GM15510 (cell line): Measurements from ENCODE around the gene MICOS13.

Experiments used
- POLR2A ChIP-seq: IDR thresholded peaks from 3 replicates; pipeline ENCODE4 v1.6.1; 2011; ENCODE audit warnings: borderline replicate concordance; ENCODE audit not compliant: insufficient read length; ENCODE audit errors: extremely low read depth

Gene MICOS13

DNA sequence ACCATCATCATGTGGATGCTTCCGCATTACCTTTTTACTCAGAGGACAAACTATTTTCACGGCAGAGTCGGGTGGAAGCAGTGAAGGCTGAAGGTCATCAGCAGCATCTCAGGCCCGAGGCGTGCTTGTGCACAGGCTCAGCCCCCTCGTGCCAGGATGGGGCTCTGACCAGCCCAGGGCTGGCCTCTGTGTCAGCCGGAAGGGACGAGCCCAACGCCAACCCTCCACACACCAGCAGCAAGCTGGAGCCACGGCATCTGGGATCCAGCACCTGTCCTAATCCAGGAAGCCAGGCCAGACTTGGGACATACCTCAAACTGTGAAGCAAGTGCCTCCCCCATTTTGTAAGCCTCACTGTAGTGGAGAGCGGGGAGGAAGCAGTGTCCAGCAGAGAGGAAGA lies 11.1 kb downstream of the MICOS13 start:
- no peak for TF ChIP-seq POLR2A

- TF ChIP-seq POLR2A = no peak
Measured at GRCh38 chr19:5667751-5668271, 12.5 kb downstream of the MICOS13 start.

DNA sequence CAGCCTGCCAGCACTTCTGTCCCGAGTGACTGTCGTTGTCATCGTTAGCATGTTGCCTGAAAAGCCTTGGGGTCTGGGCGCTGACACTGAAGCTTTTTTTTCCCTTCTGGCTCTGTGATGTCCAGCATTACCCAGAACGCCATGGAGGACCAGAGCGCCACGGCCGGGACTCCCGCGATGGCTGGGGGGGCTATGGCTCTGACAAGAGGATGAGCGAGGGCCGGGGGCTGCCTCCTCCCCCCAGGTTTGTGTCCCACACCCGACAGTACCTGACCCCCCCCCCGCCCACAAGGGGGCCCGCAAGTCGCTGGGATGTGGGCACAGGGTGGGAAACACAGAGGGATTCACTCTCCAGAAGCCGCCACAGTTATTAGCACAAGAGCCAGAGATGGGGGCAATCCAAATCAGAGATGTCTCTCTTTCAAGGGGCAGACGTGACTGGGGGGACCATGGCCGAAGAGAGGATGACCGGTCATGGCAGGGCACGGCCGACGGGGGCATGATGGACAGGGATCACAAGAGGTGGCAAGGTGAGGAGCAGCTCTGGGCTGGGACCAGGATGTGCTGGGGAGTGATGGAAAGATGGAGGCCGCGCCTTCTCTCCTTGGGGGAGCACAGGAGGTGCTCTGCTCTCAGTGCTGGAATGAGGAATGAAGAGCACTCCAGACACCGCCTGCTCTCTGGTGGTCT lies 13.2 kb downstream of the MICOS13 start:
- no peak for TF ChIP-seq POLR2A

DNA sequence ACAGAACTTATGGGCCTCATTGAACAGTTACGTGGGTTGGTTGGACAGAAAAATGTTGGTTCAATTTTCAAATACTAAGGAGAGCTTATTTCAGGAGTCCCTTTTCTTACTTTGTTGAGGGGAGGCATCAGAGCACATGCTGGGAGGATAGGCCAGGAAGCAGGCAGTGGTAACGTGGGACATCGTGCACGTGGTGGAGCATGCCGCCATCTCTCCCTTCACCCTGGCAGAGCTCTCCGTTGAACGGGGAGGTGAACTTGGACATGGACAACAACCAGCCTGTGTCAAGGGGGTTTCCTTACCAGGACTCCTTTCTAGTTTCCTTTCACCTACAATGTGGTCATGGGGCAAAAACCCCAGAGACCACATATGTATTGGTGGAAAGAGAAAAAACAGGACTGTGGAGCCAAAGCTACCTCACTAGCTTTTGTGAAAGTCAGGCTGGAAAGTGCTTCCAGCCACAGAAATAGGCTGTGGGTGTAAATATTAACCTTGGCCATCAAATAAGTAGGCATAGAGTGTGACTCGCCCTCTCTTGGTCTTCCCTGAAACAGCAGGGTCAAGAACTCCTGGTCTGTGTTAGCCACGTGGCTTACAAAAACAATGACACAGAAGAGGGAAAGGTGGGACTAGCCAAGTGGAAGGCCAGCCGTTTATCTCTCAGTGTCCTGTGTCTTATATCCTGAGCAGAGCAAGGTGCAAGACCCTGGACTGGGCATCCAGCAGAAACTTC lies 14.4 kb downstream of the MICOS13 start:
- no peak for TF ChIP-seq POLR2A

- no peak for TF ChIP-seq POLR2A
Measured at GRCh38 chr19:5664515-5664914, 15.8 kb downstream of the MICOS13 start.

GRCh38 chr19:5663904-5664303 lies 16.4 kb downstream of the MICOS13 start:
- no peak for TF ChIP-seq POLR2A

DNA sequence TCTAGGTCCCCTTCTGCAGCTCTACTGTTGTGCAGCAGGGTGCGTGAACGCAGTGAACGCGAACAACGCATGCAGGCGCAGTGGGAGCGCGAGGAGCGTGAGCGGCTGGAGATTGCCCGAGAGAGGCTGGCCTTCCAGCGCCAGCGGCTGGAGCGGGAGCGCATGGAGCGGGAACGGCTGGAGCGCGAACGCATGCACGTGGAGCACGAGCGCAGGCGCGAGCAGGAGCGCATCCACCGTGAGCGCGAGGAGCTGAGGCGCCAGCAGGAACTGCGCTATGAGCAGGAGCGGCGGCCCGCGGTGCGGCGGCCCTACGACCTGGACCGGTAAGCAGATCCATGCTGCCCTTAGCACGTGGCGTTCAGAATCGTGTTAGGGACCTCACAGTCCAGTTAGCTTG lies 18.8 kb downstream of the MICOS13 start:
- no peak for TF ChIP-seq POLR2A

GRCh38 chr19:5655412-5655811 lies 24.9 kb downstream of the MICOS13 start:
- TF ChIP-seq POLR2A = no peak

GRCh38 chr19:5654931-5655330 lies 25.4 kb downstream of the MICOS13 start:
- no peak for TF ChIP-seq POLR2A

DNA sequence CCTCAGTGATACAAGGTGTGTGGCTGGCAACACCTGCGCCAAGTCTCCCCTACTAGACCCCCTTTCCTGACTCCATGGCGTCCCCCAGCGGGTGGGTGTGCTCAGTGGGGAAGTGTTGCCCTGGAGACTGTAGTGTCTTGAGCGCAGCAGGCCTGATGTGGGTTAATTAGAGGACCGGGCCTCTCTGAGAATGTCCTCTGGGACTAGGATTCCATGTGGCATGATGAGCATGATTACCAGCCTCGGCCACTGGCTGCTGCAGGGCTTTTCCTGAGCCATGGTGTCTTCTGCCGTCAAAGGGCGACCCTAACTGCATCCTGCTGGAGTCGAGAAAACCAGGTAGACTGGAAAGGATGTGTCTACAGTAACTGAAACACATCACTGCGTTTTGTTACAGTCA lies 28.1 kb downstream of the MICOS13 start:
- no peak for TF ChIP-seq POLR2A

GRCh38 chr19:5651361-5651760 lies 29.0 kb downstream of the MICOS13 start:
- no peak for TF ChIP-seq POLR2A

DNA sequence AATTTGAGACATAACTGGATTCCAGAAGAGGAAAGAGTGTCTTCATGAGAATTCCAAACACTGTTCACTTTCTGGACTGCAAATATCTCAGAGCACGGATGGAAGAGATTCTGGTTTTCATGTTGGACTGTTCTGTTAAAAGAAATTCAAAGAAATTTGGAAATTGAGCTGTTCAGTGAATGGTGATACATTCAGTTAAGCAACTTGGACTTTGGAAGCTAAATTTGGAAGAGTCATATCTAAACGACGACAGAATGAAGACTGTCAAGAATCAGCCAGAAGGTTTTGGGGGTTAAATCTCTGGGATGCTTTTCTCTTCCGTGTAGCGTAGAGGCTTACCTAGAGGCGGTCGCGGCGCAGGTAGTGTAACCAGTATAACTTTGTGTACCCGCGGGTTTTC lies 31.9 kb downstream of the MICOS13 start:
- TF ChIP-seq POLR2A = no peak

DNA sequence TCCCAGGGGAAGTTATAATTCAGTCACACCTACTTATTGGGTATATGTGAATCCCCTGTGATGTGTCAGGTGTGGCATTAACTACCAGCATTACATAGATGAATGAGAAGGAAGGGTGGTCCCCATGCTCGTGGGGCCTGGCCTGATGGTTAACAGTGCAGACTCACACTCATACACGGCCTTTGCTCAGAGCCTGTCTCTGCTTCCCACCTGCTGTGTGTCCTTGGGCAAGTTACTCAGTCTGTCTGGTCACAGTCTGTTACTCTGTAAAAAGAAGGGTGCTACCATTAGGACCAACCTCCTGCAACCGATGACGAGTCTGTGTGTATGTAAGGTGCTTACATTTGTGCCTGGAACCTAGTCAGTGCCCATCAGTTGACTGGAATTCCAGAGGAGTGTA lies 33.6 kb downstream of the MICOS13 start:
- no peak for TF ChIP-seq POLR2A

GRCh38 chr19:5645409-5645808 lies 34.9 kb downstream of the MICOS13 start:
- TF ChIP-seq POLR2A = no peak

GRCh38 chr19:5644037-5644436 lies 36.3 kb downstream of the MICOS13 start:
- TF ChIP-seq POLR2A = no peak

- TF ChIP-seq POLR2A = no peak
Measured at GRCh38 chr19:5643060-5643459, 37.3 kb downstream of the MICOS13 start.
